Caki2 (cell line): ENCODE measurements around the gene LSR. TPM values are rescaled to one million over a fixed set of nuclear protein-coding genes. Genes with fewer than 3 reads are reported as not detected.
A peak's percentile ranks its signal among the peaks of the same experiment; 100 is the strongest.

Experiments
- DNase-seq: peaks from one replicate; pipeline ENCODE4 v3.0.0-alpha.2; 2015; ENCODE audit warnings: low read depth
- in situ Hi-C: cut with HindIII; loops from 2 replicates; pipeline ENCODE4 v1.10.0; 2016; ENCODE audit warnings: low sequenced_read_pairs, low pct_unique_long_range_greater_than_20kb, mixed read lengths
- total RNA-seq: library from RNA; depleted of rRNA; stranded (reverse); fragments of >200 nt; shearing (Covaris generic); gene quantifications from 2 replicates; pipeline ENCODE4 v1.2.3, GENCODE V29; 2014; ENCODE audit warnings: low replicate concordance

The LSR gene
- total RNA-seq, 1 experiment from 2014 or later: 33.0 TPM

- DNase-seq: no peak
- in situ Hi-C loops: no loop called here
Observed at GRCh38 chr19:35261356-35262100, 12.7 kb downstream of the LSR start.

DNA sequence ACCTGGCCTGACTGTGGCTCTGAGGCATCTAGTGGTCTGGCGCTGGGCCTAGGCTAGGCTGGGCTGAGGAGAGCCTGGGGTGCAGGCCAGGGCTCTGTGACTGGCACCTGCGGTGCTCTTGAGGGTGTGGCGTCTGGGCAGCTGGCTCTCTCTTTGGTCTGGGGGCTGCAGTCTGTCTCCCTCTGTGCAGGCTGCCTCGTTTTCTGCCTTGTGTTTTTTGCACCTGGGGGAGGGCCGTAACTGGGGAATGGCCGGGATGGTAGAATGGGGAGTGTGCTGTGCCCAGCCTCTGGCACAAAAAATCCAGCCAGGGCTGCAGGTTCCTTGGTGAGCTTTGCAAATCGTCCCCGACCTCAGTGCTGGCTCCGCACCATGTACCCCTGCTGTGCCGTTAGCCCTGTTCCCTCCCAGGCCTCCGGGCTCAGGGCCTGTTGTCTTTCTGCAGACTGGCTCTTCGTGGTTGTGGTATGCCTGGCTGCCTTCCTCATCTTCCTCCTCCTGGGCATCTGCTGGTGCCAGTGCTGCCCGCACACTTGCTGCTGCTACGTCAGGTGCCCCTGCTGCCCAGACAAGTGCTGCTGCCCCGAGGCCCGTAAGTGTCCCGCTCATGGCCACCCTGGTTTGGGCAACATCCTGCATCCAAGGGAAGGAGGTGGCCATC, 13.4 kb downstream of the LSR start:
- DNase-seq: no peak
- in situ Hi-C loops: no loop called here

- in situ Hi-C loops: no loop called here
- DNase-seq: peak; percentile 67
Observed at GRCh38 chr19:35264268-35265125, 15.7 kb downstream of the LSR start.

GRCh38 chr19:35265126-35265899, 16.5 kb downstream of the LSR start:
- DNase-seq: no peak
- in situ Hi-C loops: no loop called here

DNA sequence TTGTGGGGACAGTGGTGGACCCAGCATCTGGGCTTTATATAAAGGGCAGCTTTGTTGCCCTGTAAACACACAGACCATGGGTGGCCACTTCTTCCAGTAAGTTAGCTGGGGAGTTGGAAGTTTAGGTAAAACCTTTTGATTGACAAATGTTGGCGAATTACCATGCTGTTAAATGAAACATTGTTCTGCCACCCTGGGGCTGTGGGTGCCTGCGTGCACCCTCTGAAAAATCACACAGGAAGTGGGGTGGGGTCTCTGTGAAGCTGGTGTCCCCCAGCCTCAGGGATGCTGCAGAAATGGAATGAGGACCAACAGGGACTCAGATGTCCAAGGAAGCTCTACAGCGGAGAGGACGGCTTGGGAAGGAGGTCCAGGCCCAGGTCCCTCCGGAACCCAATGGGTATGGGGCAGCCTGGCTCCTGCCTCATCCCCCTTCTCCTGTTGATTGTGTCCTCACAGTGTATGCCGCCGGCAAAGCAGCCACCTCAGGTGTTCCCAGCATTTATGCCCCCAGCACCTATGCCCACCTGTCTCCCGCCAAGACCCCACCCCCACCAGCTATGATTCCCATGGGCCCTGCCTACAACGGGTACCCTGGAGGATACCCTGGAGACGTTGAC, 17.2 kb downstream of the LSR start:
- in situ Hi-C loops: no loop called here
- DNase-seq: no peak

GRCh38 chr19:35266520-35267352, 17.9 kb downstream of the LSR start:
- in situ Hi-C loops: no loop called here
- DNase-seq: peak; percentile 44

- in situ Hi-C loops: no loop called here
- no peak for DNase-seq
Observed at GRCh38 chr19:35267353-35267817, 18.6 kb downstream of the LSR start.

DNA sequence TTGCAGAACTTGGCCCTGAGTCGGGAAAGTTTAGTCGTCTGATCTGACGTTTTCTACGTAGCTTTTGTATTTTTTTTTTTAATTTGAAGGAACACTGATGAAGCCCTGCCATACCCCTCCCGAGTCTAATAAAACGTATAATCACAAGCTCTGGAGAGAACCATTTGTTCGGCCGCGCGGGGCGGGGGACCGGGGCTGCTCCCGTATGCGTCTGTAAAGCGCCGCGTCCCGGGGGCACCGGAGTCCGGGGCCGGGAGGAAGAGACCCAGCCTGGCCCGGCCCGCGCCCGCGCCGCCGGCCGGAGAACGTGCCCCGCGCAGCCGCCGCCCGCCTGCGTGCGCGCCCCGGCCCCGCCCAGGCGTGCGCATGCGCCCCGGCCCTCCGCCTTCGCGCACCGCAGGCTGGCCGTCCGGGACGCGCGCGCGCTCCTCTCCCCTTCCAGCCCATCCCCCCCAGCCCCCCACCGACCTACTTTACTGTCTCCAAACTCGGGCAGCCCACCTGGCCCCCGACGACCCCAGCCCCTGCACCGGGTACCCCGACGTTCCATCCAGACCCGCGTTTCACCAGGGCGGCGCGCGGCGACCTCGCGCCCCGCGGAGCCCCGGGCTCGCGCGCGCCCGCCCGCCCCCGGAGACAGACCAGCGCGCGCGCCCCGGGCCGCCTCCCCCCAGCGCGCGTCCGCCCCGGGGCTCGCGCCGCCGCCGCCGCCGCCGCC, 19.2 kb downstream of the LSR start:
- in situ Hi-C loops: no loop called here
- peak; percentile 66 for DNase-seq

- in situ Hi-C loops: no loop called here
- peak; percentile 63 for DNase-seq
Observed at GRCh38 chr19:35268536-35269437, 20.0 kb downstream of the LSR start, which contains the start of gene USF2. USF2 (plus strand) TSS chr19:35268962; CDS start chr19:35269102, 140 bp downstream.

DNA sequence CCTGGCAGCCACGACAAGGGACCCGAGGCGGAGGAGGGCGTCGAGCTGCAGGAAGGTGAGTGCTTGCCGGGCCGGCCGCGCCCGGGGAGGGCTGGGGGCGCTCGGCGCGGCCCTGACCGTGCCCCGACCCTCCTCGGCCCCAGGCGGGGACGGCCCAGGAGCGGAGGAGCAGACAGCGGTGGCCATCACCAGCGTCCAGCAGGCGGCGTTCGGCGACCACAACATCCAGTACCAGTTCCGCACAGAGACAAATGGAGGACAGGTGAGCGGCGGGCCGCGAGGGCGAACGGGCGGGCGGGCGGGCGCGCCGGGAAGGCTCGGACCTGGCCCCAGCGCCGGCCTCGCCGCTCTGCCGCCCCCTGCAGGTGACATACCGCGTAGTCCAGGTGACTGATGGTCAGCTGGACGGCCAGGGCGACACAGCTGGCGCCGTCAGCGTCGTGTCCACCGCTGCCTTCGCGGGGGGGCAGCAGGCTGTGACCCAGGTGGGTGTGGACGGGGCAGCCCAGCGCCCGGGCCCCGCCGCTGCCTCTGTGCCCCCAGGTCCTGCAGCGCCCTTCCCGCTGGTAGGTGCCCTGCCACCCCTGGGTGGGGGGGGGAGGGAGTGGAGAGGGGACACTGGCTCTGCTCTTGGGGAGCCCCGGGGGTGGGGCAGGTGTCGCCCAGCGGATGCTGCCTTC, 20.8 kb downstream of the LSR start:
- in situ Hi-C loops: no loop called here
- peak; percentile 87 for DNase-seq

DNA sequence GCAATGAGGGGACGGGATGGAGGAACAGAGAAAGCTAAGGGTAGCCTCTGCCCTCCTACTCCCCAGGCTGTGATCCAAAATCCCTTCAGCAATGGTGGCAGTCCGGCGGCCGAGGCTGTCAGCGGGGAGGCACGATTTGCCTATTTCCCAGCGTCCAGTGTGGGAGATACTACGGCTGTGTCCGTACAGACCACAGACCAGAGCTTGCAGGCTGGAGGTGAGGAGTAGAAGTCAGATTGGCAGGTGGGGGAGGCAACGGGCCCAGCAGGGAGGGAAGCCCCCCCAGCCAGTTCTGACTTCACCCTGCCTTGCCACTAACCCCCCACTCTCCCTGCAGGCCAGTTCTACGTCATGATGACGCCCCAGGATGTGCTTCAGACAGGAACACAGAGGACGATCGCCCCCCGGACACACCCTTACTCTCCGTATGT, 21.6 kb downstream of the LSR start:
- in situ Hi-C loops: no loop called here
- no peak for DNase-seq

GRCh38 chr19:35271546-35271945, 22.7 kb downstream of the LSR start:
- DNase-seq: no peak
- in situ Hi-C loops: no loop called here

DNA sequence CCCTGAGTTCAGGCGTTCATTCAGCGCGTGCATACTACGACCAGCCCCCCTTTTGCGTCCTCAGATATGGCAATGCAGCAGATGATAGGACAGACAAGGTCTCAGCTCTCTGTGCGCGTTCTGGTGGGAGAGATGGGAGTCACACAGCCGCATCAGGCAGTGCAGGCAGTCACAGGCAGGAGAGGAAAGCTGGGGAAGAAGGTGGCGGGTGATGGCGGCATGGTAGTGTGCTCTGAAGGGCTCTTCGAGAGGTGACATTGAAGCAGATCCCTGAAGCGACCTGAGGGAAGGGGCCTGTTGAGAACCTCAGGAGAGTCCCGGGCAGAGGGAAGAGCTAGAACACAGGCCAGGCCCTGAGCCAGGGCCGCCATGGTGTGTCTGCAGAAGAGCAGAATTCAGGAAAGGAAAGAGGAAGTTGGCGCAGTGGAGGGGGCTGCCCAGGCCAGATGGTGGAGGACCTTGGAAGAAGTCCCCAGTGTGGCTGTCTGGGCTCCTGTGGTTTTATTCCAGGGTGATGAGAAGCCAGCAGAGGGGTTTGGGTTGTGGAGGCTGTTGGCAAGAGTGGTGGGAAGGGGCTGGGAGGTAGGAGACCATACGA, 23.4 kb downstream of the LSR start:
- no peak for DNase-seq
- in situ Hi-C loops: no loop called here

DNA sequence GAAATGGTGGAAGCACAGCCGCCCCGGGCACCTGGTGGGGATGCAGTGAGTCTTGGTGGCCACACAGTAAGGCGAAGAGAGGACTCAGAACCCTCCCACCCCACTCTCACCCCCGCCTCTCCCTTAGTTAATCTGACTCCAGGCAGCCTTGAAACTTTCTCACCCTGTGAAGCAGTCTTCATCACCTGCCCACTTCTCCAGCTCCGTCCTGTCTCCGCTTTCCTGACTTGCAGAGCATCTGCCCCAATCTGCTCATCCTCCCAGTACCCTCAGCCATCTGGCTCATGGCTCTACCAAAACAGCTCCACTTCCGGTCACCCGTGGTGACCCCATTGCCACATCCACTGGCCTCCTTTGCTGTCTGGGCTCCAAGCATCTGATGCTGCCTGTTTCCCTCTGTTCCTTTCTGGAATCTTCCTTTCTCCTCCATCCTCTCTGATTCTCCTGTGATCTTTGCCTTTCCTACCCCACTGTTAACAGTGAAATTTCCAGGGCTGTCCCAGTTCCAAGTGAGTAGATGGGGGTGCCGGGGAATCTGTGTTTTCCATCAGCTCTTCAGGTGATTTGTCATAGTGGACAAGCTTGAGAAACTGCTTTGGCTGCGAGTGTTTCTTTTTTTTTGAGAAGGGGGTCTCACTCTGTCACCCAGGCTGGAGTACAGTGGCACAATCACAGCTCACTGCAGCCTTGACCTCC, 24.3 kb downstream of the LSR start:
- no peak for DNase-seq
- in situ Hi-C loops: no loop called here
